Right renal pelvis (tissue), 4 donors: Measurements from ENCODE around the gene SERINC2. TPM values are rescaled to one million over a fixed set of nuclear protein-coding genes. Genes with fewer than 3 reads are reported as not detected.

Source experiments
- polyA plus RNA-seq, 4 donors: library from polyadenylated mRNA; unstranded; fragments of 120-200 nt; gene quantifications; one replicate each; pipeline ENCODE4 v1.2.1, GENCODE V29; 2013; ENCODE audit not compliant: insufficient read length in 4 of 4

SERINC2 gene
- polyA plus RNA-seq, 4 donors, result 41.4 to 55.6 (median 44.2) TPM

Other genes starting within 250 kb of the SERINC2 start
- gene NKAIN1, start 173.3 kb upstream of the SERINC2 start, polyA plus RNA-seq, result 1 to 10 TPM; 3.6 to 4.8 (median 3.8) TPM
- 10 to 100 TPM; 64.0 to 69.9 (median 67.9) TPM for gene SNRNP40, start 116.4 kb upstream of the SERINC2 start, polyA plus RNA-seq
- gene ZCCHC17, start 116.2 kb upstream of the SERINC2 start, polyA plus RNA-seq, result 10 to 100 TPM; 44.8 to 49.8 (median 46.8) TPM
- gene FABP3, start 40.1 kb upstream of the SERINC2 start, polyA plus RNA-seq, result 10 to 100 TPM; 69.0 to 79.5 (median 72.7) TPM
- gene TINAGL1, start 163.3 kb downstream of the SERINC2 start, polyA plus RNA-seq, result 10 to 100 TPM; 38.5 to 51.0 (median 44.1) TPM
- gene HCRTR1, start 204.5 kb downstream of the SERINC2 start, polyA plus RNA-seq, result under 1 TPM in 3 of 4 donors, not detected in 1; 0.18 to 0.31 (median 0.19) TPM
- 10 to 100 TPM; 75.5 to 83.0 (median 79.1) TPM for gene PEF1, start 231.7 kb downstream of the SERINC2 start, polyA plus RNA-seq